ENCODE data around the gene UCN2.
"Not testable (repeated sequence)": the region's sequence is repeated elsewhere in the genome, so short reads cannot be mapped to it uniquely, and the experiment has no call there.

The UCN2 gene

DNA sequence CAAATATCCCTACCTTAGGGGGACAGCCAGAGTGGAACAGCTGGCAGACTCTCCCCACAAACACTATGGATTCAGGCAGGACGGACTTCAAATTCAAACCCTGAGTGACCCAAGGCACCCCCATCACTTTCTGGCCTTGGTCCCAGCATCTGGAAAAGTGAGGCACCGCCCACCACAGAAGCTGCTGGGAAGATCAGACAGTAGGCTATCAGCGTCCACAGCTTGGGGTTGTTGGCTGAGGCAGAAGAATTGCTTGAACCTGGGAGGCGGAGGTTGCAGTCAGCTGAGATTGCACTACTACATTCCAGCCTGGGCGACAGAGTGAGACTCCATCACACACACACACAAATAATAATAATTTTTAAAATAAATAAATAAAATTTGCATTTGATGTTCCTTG, 15.5 kb downstream of the UCN2 start:
- Mint-ChIP-seq H3K4me1 (no peaks in the 10 kb centered on the region), H3K36me3 (no peaks in the 10 kb centered on the region)
- ATAC-seq (ENCODE audit: low read depth), result no peak

DNA sequence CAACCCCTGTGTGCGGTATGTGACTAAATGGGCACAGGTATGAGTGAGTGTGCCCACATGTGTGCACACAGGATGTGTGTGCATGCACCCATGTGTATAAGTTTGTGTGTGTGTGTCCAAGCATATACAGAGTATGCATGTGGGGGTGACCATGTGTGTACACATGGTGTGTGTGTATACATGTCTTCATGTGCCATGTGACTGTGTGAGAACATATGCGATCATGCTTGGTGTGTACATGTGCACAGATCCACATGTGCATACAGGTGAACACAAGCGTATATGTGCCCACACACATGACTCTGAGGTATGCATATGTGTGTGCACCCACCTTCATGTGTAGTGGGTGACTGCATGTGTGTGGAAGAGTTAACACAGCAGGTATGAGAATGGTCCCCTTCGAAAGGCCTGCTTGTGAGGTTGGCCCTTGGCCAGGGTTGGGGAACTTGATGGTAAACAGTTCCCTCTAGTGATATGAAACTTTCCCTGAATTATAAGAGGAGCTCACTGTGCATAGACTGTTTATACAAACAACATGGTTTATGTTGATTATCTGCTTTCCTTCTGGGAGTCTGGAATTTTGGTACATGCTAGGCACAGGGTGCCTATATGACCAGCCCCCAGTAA, 17.3 kb downstream of the UCN2 start:
- Mint-ChIP-seq H3K4me3 (no peak overlapping the region), H3K9me3 (peaks cover 2% of the 10 kb centered on the region), H3K36me3 (no peaks in the 10 kb centered on the region), H3K4me1 (no peaks in the 10 kb centered on the region), H3K27ac (no peak overlapping the region), H3K27me3 (peaks cover 1% of the 10 kb centered on the region)
- DNase-seq (ENCODE audit: low spot score in 2 of 2) (no peak), ATAC-seq (ENCODE audit: low read depth) (no peak)

More for the DNA sequence above, 15.5 kb downstream of the UCN2 start:
- no peak for DNase-seq (ENCODE audit: low spot score in 2 of 2)
- Mint-ChIP-seq H3K27ac (no peak overlapping the region), H3K9me3 (no peaks in the 10 kb centered on the region), H3K4me3 (no peak overlapping the region), H3K27me3 (peaks cover 1% of the 10 kb centered on the region)

DNA sequence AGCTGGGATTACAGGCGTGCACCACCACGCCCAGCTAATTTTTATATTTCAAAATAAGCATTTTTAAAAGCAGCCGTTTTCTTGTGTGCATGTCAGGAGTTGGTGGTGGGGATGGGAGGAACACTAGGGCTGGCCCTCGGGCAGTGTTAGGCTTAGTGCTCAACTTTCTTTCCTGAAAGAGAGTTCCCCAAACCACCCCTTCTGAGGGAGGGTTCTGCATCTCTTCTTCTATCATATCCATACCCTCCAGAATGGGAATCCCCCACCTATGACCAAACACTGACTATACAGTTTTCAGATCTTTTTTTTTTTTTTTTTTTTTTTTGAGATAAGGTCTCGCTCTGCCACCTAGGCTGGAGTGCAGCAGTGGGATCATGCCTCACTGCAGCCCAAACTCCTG, 19.4 kb downstream of the UCN2 start:
- Mint-ChIP-seq H3K27me3 (peaks cover 1% of the 10 kb centered on the region), H3K27ac (no peak overlapping the region), H3K4me3 (no peak overlapping the region), H3K9me3 (peaks cover 2% of the 10 kb centered on the region), H3K36me3 (no peaks in the 10 kb centered on the region), H3K4me1 (no peaks in the 10 kb centered on the region)
- ATAC-seq (ENCODE audit: low read depth) (no peak), DNase-seq (ENCODE audit: low spot score in 2 of 2) (no peak)

DNA sequence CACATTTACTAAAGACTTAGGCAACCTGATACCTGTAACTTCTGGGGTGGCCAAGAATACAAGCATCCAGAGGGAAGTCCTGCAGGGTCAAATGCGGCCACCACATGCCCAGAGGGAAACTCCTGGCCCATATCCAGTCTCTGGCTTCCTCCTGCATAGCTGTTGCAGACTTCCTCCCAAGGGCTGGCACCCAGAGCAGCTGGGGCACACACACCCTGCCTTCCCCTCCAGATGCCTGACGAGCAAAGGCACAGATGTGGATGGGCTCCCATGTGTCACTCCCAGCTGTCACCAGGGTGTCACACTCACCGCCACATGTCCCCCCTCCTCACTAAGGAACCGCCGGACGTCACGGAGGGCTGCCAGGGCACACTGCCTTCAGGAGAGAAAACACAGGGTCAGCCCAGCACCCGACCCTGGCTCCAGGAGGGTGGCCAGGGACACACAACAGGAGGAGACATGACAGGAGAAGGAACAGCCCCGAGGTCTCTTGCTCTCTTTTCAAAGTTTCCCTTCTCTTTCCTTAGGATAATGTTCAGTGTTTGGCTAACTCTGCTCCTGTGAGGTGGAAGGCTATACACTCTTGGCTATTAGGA, 20.2 kb downstream of the UCN2 start:
- H3K36me3 Mint-ChIP-seq, result no peaks in the 10 kb centered on the region
- H3K4me3 Mint-ChIP-seq, result no peak overlapping the region
- H3K4me1 Mint-ChIP-seq, result no peaks in the 10 kb centered on the region
- no peak overlapping the region for H3K27ac Mint-ChIP-seq
- peaks cover 1% of the 10 kb centered on the region for H3K27me3 Mint-ChIP-seq
- no peak for ATAC-seq (ENCODE audit: low read depth)
- DNase-seq (ENCODE audit: low spot score in 2 of 2), result no peak
- H3K9me3 Mint-ChIP-seq, result peaks cover 2% of the 10 kb centered on the region

DNA sequence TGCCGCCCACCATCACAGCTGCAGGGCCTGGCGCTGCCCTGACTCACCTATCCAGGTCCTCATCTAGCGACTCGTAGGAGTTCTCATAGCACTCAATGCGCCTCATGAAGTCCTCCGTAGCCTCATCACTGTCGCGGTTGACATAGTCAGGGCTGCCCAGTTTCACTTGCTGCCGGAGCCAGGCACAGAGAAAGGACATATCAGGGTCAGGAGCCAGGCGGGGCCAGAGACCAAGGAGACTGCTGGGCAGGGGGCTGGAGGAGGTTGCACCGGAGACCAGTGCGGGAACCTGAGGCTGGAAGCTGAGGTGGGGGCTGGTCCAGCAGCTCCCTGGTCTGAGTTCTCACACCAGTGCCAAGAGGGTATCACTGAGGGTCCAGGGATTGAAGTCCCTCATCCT, 25.1 kb downstream of the UCN2 start:
- Mint-ChIP-seq H3K4me1 (no peaks in the 10 kb centered on the region), H3K4me3 (no peak overlapping the region), H3K9me3 (peaks cover 2% of the 10 kb centered on the region), H3K27me3 (no peaks in the 10 kb centered on the region), H3K27ac (no peak overlapping the region), H3K36me3 (no peaks in the 10 kb centered on the region)
- DNase-seq (ENCODE audit: low spot score in 2 of 2), result no peak
- ATAC-seq (ENCODE audit: low read depth), result no peak

DNA sequence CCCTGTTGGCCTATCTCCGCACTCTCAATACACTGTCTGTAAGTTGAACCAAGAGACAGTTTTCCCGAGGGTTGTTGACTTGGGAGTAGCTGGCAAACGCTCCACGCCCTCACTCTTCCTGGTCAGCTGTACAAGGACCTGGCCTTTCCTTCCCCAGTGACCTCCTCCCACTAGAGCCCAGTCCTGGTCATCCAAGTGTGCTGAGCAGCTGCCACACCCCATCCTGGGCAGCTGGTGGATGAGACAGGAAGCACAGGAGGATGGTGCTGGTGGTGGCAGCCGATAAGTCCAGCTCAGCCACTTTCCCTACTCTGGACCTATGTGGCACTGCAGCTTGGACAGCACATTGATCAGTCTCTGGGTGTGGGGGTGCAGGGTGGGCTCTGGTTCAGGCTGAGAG, 26.8 kb downstream of the UCN2 start:
- Mint-ChIP-seq H3K27me3 (no peaks in the 10 kb centered on the region), H3K4me3 (no peak overlapping the region), H3K9me3 (no peaks in the 10 kb centered on the region), H3K27ac (no peak overlapping the region), H3K4me1 (no peaks in the 10 kb centered on the region), H3K36me3 (no peaks in the 10 kb centered on the region)
- DNase-seq (ENCODE audit: low spot score in 2 of 2) (no peak), ATAC-seq (ENCODE audit: low read depth) (no peak)

DNA sequence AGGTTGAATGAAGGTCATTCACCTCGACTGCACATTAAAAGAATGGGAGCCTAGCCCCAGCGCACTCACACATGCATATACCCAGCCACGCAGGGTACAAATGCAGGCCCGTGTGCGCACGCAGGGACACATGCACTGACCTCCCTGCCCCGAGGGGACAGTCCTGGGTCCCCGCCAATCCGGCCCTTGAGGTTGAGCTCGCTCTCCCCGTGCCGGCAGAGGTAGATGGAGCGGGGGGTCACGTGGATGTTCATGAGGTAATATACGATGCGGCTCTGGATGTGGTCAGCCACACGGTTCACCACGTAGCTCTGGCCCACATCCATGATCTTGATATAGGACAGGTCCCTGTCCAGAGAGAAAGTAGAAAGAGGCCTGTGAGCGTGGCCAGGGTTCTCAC, 27.5 kb downstream of the UCN2 start:
- no peaks in the 10 kb centered on the region for H3K9me3 Mint-ChIP-seq
- H3K4me1 Mint-ChIP-seq, result no peaks in the 10 kb centered on the region
- H3K27ac Mint-ChIP-seq, result no peak overlapping the region
- no peak overlapping the region for H3K4me3 Mint-ChIP-seq
- no peaks in the 10 kb centered on the region for H3K36me3 Mint-ChIP-seq
- no peaks in the 10 kb centered on the region for H3K27me3 Mint-ChIP-seq
- ATAC-seq (ENCODE audit: low read depth) (no peak), DNase-seq (ENCODE audit: low spot score in 2 of 2) (no peak)

DNA sequence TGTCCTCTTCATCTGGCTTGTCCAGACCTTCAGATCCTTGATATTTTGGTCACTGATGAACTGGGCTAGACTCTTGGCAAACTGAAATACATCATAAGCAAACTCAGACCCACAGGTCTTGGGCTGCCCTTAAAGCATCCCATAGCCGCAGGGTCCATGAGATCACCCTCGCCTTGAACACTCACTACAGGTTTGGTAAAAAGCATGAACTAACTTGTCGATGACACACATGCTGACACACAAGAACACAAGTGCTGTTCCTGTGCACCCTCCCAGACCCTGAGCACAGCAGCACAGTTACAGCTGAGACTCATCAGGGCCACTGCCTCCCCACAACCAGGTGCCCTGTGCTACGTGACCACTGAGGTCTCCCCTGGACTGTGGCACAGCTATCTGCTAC, 28.0 kb downstream of the UCN2 start:
- no peak overlapping the region for H3K4me3 Mint-ChIP-seq
- H3K36me3 Mint-ChIP-seq, result no peaks in the 10 kb centered on the region
- DNase-seq (ENCODE audit: low spot score in 2 of 2) (no peak), ATAC-seq (ENCODE audit: low read depth) (no peak)
- H3K9me3 Mint-ChIP-seq, result no peaks in the 10 kb centered on the region
- H3K27me3 Mint-ChIP-seq, result no peaks in the 10 kb centered on the region
- no peak overlapping the region for H3K27ac Mint-ChIP-seq
- no peaks in the 10 kb centered on the region for H3K4me1 Mint-ChIP-seq

DNA sequence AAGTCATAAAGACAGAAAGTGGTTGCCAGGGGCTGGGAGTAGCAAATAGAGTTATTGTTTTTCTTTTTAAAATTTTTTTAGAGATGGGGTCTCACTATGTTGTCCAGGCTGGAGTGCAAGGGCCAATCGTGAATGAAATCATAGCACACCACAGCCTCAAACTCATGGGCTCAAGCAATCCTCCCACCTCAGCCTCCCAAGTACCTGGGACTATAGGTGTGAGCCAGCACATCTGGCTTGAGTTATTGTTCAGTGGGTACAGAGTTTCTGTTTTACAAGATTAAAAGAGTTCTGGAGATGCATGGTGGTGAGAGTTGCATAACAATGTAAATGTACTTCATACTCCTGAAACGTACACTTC, 30.6 kb downstream of the UCN2 start:
- Mint-ChIP-seq H3K4me1 (no peaks in the 10 kb centered on the region), H3K9me3 (no peaks in the 10 kb centered on the region), H3K27me3 (no peaks in the 10 kb centered on the region), H3K36me3 (no peaks in the 10 kb centered on the region), H3K27ac (no peak overlapping the region), H3K4me3 (no peak overlapping the region)
- DNase-seq (ENCODE audit: low spot score in 2 of 2) (no peak), ATAC-seq (ENCODE audit: low read depth) (no peak)

DNA sequence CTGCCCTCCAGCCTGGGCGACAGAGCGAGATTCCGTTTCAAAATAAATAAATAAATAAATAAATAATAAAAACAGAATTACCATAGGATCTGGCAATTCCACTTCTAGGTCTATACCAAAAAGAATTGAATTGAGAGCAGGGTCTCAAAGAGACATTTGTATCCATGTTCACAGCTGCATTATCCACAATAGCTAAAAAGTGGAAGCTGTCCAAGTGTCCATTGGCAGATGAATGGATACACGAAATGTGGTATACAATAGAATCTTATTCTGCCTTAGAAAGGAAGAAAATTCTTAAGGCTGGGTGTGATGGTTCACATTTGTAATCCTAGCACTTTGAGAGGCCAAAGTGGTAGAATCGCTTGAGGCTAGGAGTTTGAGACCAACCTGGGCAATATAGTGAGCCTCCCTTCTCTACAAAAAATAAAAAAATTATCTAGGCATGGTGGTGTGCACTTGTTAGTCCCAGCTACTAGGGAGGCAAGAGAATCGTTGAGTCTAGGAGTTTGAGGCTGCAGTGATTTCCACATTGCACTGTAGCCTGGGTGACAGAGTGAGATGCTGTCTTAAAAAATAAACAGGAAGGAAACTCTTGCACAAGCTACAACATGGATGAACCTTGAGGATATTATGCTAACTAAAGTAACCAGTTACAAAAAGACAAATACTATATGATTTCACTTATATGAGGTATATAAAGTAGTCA, 31.2 kb downstream of the UCN2 start:
- Mint-ChIP-seq H3K4me3 (no peak overlapping the region), H3K9me3 (no peaks in the 10 kb centered on the region)

DNA sequence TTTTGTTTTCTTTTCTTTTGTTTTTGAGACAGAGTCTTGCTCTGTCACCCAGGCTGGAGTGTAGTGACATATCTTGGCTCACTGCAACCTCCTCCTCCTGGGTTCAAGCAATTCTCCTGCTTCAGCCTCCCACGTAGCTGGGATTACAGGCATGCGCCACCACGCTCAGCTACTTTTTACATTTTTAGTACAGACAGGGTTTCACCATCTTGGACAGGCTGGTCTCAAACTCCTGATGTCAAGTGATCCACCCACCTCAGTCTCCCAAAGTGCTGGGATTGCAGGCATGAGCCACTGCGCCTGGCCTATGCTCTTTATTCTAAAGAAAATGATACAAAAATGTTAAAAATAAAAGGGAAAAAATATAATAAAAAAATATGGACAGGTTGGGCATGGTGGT, 32.9 kb downstream of the UCN2 start:
- not testable (repeated sequence) for H3K4me3 Mint-ChIP-seq; H3K4me1 Mint-ChIP-seq; H3K27ac Mint-ChIP-seq; H3K36me3 Mint-ChIP-seq; ATAC-seq (ENCODE audit: low read depth); DNase-seq (ENCODE audit: low spot score in 2 of 2); H3K27me3 Mint-ChIP-seq; H3K9me3 Mint-ChIP-seq

More for the DNA sequence above, 31.2 kb downstream of the UCN2 start:
- no peak for ATAC-seq (ENCODE audit: low read depth)
- DNase-seq (ENCODE audit: low spot score in 2 of 2), result no peak
- Mint-ChIP-seq H3K27ac (no peak overlapping the region), H3K4me1 (no peaks in the 10 kb centered on the region), H3K36me3 (peaks cover under 1% of the 10 kb centered on the region), H3K27me3 (no peaks in the 10 kb centered on the region)

DNA sequence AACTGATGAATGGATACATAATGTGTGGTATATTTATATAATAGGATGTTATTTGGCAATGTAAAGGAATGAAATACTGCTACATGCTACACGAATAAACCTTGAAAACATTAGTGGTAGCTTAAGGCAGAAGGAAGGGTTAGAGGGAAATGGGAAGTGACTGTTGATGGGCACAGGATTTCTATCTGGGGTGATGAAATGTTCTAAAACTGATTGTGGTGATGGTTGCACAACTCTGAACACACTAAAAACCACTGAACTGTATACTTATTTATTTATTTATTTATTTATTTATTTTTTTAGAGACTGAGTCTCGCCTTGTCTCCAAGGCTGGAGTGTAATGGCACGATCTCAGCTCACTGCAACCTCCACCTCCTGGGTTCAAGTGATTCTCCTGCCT, 34.8 kb downstream of the UCN2 start:
- DNase-seq (ENCODE audit: low spot score in 2 of 2) (no peak), ATAC-seq (ENCODE audit: low read depth) (no peak)
- Mint-ChIP-seq H3K9me3 (no peaks in the 10 kb centered on the region), H3K4me1 (no peaks in the 10 kb centered on the region), H3K36me3 (peaks cover 2% of the 10 kb centered on the region), H3K4me3 (no peak overlapping the region), H3K27ac (no peak overlapping the region), H3K27me3 (no peaks in the 10 kb centered on the region)

DNA sequence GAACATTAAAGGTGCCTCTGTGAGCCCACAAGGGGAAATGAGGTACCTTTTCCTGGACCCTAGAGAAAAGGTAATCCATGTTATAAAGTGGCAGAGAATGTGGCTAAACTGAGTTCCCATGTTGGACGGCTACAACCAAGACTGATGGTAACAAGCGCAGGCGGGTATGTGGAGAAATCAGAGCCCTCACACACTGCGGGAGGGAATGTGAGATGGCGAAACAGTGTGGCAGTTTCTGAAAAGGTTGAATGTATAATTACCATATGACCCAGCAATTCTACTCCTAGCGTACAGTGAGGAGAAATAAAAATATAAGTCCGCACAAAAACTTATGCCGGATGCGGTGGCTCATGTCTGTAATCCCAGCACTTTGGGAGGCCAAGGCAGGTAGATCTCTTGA, 35.5 kb downstream of the UCN2 start:
- Mint-ChIP-seq H3K9me3 (no peaks in the 10 kb centered on the region), H3K36me3 (peaks cover 2% of the 10 kb centered on the region), H3K27ac (no peak overlapping the region), H3K4me1 (no peaks in the 10 kb centered on the region), H3K4me3 (no peak overlapping the region), H3K27me3 (no peaks in the 10 kb centered on the region)
- ATAC-seq (ENCODE audit: low read depth) (no peak), DNase-seq (ENCODE audit: low spot score in 2 of 2) (no peak)

DNA sequence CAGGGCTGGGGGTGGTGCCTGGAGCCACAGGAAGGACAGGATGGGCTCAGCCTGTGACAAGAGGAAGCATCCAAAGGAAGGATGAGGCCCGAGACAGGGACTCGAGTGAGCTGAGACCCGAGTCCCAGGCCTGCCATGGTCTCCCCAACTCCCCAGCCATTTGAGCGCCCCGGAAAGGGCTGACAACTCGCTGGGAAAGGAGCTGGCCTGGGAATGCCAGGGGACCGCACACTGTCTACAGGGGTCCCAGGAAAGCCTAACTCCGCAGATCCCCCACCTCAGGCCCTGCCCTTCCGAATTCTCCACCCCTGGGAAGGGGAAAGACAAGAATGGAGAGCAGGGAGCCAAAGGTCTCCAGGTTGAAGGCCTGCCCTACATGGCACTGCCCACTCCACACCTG, 38.6 kb downstream of the UCN2 start:
- H3K27me3 Mint-ChIP-seq, result no peaks in the 10 kb centered on the region
- no peaks in the 10 kb centered on the region for H3K9me3 Mint-ChIP-seq
- H3K4me3 Mint-ChIP-seq, result no peak overlapping the region
- DNase-seq (ENCODE audit: low spot score in 2 of 2) (no peak), ATAC-seq (ENCODE audit: low read depth) (no peak)
- H3K27ac Mint-ChIP-seq, result no peak overlapping the region
- H3K4me1 Mint-ChIP-seq, result no peaks in the 10 kb centered on the region
- peaks cover 2% of the 10 kb centered on the region for H3K36me3 Mint-ChIP-seq

DNA sequence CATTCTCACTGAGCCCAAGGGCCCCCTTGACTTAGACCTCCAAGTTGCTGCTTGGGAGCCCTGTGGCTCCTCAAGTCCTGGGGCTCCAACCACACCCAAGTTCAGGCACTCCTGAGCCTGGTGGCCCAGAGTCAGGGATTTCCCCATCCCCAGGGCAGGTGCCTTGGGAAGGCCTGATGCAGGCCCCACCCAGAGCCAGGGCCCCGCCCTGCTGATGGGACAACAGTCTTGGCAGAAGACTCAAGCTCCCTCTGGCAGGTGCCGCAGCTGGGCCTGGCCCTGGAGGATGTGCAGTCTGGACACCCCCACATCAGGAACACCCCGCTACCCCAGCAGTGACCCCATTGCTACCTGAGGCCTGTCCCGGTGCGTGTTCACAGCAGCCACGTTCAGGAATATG, 41.9 kb downstream of the UCN2 start:
- DNase-seq (ENCODE audit: low spot score in 2 of 2) (no peak), ATAC-seq (ENCODE audit: low read depth) (no peak)
- H3K36me3 Mint-ChIP-seq, result no peaks in the 10 kb centered on the region
- no peaks in the 10 kb centered on the region for H3K4me1 Mint-ChIP-seq
- H3K27ac Mint-ChIP-seq, result no peak overlapping the region
- H3K9me3 Mint-ChIP-seq, result no peaks in the 10 kb centered on the region
- no peak overlapping the region for H3K4me3 Mint-ChIP-seq
- peaks cover under 1% of the 10 kb centered on the region for H3K27me3 Mint-ChIP-seq

Data from memory B cell (primary cell).